Uterus (tissue), 2 donors: ENCODE data around the gene OTOP1.

Source experiments
- POLR2A ChIP-seq, 2 donors: fragments of 450-650 bp; IDR thresholded peaks; one replicate each; pipeline ENCODE4 v1.6.1; 2016; ENCODE audit warnings: antibody characterized with exemption in 2 of 2, mild to moderate bottlenecking in 1 of 2, moderate library complexity in 1 of 2
- TF ChIP-seq, protein P1 (sequence below), 4 experiments: fragments of 200-600 bp in 2 of 4; fragments of 450-650 bp in 2 of 4; sonication (generic) in 2 of 4; IDR thresholded peaks; one replicate each; pipeline ENCODE4 v1.5.1; 2016 to 2019; ENCODE audit warnings: antibody characterized with exemption in 4 of 4, mild to moderate bottlenecking in 2 of 4, moderate library complexity in 1 of 4

DNA sequence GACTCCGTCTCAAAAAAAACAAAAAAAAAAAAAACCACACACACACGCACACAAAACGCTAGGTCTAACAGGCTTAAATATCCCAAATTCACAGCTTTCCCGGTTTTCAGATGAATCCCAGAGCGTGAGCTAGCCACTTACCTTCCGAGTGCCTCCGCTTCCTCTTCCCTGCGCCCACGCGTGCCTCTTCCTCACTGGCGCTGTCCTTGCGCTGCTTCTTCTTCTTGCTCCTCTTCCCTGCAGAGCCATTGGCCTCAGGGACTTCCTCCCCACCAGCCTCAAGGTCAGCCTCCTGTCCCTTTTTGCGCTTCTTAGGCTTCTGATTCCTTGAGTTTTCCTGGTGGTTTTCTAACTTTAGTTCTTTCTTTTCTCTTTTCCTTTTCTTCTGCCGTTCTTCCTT lies 47.5 kb upstream of the OTOP1 start:
- TF ChIP-seq, protein P1, sequence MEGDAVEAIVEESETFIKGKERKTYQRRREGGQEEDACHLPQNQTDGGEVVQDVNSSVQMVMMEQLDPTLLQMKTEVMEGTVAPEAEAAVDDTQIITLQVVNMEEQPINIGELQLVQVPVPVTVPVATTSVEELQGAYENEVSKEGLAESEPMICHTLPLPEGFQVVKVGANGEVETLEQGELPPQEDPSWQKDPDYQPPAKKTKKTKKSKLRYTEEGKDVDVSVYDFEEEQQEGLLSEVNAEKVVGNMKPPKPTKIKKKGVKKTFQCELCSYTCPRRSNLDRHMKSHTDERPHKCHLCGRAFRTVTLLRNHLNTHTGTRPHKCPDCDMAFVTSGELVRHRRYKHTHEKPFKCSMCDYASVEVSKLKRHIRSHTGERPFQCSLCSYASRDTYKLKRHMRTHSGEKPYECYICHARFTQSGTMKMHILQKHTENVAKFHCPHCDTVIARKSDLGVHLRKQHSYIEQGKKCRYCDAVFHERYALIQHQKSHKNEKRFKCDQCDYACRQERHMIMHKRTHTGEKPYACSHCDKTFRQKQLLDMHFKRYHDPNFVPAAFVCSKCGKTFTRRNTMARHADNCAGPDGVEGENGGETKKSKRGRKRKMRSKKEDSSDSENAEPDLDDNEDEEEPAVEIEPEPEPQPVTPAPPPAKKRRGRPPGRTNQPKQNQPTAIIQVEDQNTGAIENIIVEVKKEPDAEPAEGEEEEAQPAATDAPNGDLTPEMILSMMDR (IDR thresholded peaks at IDR 0.05), result no peak
- TF ChIP-seq POLR2A (IDR thresholded peaks at IDR 0.05), result no peak
